ENCODE measurements around the gene CCDC57. TPM values are rescaled to one million over a fixed set of nuclear protein-coding genes. Genes with fewer than 3 reads are reported as not detected.

The CCDC57 gene
- total RNA-seq, 4 donors from 2014 or later, result 7.9 to 22.1 (median 9.8) TPM

DNA sequence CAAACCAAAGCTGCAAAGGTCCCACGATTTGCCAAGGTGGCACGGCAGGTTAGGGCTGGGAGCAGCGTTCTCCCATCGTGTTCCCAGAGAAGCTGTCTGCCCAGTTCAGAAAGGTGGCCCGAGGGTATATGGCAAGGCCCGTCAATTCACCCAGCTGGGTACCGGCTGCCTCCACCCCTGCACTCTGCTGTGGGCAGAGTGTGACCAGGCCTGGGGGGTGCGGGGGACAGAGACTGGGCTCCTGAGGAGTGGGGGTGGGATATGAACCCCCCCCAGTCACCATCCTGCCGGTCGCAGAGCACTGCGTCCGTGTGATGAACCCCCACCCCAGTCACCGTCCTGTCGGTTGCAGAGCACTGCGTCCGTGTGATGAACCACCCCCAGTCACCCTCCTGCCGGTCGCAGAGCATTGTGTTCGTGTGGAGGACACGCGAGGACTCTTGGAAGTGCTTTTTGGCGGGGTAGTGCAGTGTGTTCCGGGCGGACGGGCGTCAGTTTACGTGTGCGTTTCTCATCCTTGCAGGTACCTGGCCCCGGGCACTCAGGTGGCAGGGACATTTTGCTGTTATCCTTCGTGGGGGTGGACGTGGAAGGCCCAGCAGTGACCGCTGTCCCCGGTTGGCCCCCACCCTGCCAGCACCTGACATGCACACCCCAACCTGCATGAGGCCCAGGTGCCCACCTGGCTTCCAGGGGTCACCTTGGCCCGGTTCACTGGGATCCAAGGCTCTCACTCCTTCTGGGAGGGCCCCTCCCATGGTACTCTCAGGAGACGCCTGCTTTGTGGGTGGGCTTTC, 111.9 kb downstream of the CCDC57 start:
- no peak for TF ChIP-seq POLR2A (IDR thresholded peaks at IDR 0.05)
- no peak for TF ChIP-seq CTCF (IDR thresholded peaks at IDR 0.05)
- H3K4me1 ChIP-seq, result peaks cover 57 to 82% (median 59%) of the 10 kb centered on the region in 3 donors
- no peak overlapping the region for H3K4me3 ChIP-seq
- intact Hi-C loops (cut with DNase I), result no loop called here
- no peaks in the 10 kb centered on the region for H3K9me3 ChIP-seq
- peak overlapping the region; percentile 91 to 99 (median 98) for H3K27ac ChIP-seq
- WGBS, 2 donors, result 62 to 80% methylated on average over 6 to 8 of the region's 35 CpGs
- no peak for DNase-seq
- H3K36me3 ChIP-seq, result peaks cover 0 to 11% (median 0%) of the 10 kb centered on the region in 3 donors
- H3K27me3 ChIP-seq, result no peaks in the 10 kb centered on the region

GRCh38 chr17:82098939-82099763, 113.5 kb downstream of the CCDC57 start:
- H3K27me3 ChIP-seq, result no peaks in the 10 kb centered on the region
- H3K36me3 ChIP-seq, result peaks cover 9 to 27% (median 12%) of the 10 kb centered on the region in 3 donors
- H3K4me3 ChIP-seq, result peak overlapping the region; percentile 60 to 95 (median 86)
- no peaks in the 10 kb centered on the region for H3K9me3 ChIP-seq
- peak overlapping the region; percentile 91 to 99 (median 98) for H3K27ac ChIP-seq
- DNase-seq, result no peak
- TF ChIP-seq POLR2A (IDR thresholded peaks at IDR 0.05) (no peak), CTCF (IDR thresholded peaks at IDR 0.05) (peak in 2 of 6 experiments; percentile 2 to 4)
- intact Hi-C loops (cut with DNase I), result no loop called here
- WGBS, 2 donors, result 22% methylated on average over 9 of the region's 80 CpGs; no CpG with 5 or more reads in 1 of the 2 donors
- H3K4me1 ChIP-seq, result peaks cover 44 to 74% (median 45%) of the 10 kb centered on the region in 3 donors

DNA sequence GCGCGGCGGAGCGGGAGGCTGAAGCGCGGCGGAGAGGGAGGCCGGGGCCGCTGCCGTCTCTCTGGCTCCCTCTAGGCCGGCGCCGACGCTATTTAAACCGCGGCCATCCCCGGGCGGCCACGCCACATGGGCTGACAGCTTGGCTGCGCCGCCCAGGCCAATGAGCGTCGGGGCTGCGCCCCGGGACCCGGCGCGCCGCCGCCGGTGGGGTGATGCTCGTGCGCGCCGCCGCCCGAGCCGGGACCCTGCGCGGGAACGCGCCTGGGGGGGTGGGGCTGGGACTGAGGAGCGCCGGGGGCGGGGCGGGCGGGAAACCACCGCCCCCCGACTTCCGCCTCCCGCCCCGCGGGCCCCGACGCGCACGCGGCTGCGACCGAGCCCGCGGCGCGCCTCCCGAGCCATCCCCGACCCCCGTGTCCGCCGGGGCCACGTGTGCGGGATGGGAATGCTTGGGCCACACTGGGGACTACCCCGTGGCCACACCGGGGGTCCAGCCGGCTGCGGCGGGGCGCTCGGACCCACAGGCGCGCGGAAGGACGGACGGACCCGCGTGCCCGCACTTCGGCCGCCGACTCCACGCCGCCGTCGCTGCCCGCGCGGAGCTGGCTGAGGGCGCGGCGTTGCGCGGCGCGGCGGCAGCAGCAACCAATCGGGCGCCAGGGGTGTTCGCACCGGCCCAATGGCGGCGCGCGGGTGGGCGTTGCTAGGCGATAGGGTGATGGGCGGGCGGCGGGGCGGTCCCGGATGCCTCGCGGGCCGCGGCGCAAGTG, 114.3 kb downstream of the CCDC57 start, which contains the start of gene FASN:
TSS of gene FASN (minus strand) at position 68 of the 770 bp plus-strand sequence. CDS start 1,791 bp downstream, outside the sequence.
- peaks cover 36 to 66% (median 38%) of the 10 kb centered on the region in 3 donors for H3K4me1 ChIP-seq
- WGBS, 2 donors, result no CpG with 5 or more reads among the region's 124 CpGs
- no peaks in the 10 kb centered on the region for H3K9me3 ChIP-seq
- peak; percentile 58 for DNase-seq
- H3K27me3 ChIP-seq, result no peaks in the 10 kb centered on the region
- TF ChIP-seq POLR2A (IDR thresholded peaks at IDR 0.05) (peak in 3 of 4 donors; percentile 96 to 99 (median 97)), CTCF (IDR thresholded peaks at IDR 0.05) (peak in 3 of 6 experiments; percentile 50 to 55 (median 52))
- peak within 1 kb of the TSS; percentile 91 to 99 (median 98) for H3K27ac ChIP-seq
- H3K36me3 ChIP-seq, result peaks cover 17 to 34% (median 20%) of the 10 kb centered on the region in 3 donors
- peak within 1 kb of the TSS; percentile 60 to 95 (median 86) for H3K4me3 ChIP-seq
- intact Hi-C loops (cut with DNase I), result no loop called here

GRCh38 chr17:82097919-82098168, 114.8 kb downstream of the CCDC57 start:
- Histone ChIP-seq H3K9me3 (no peaks in the 10 kb centered on the region), H3K36me3 (peaks cover 22 to 40% (median 25%) of the 10 kb centered on the region in 3 donors), H3K27me3 (no peaks in the 10 kb centered on the region), H3K4me1 (peaks cover 33 to 61% (median 34%) of the 10 kb centered on the region in 3 donors), H3K4me3 (peak overlapping the region; percentile 60 to 95 (median 86)), H3K27ac (peak overlapping the region; percentile 91 to 99 (median 98))
- TF ChIP-seq POLR2A (IDR thresholded peaks at IDR 0.05), result no peak
- TF ChIP-seq CTCF (IDR thresholded peaks at IDR 0.05), result no peak
- no peak for DNase-seq
- intact Hi-C loops (cut with DNase I), result no loop called here
- no CpG with 5 or more reads among the region's 36 CpGs for WGBS, 2 donors

Data from esophagus squamous epithelium (tissue), 5 donors.